A673 (cell line): ENCODE results near the gene MYLK4.

Experiments used
- EZH2 ChIP-seq: fragments of 200-600 bp; sonication (generic); IDR thresholded peaks from 2 replicates; pipeline ENCODE4 v1.6.1; 2017; ENCODE audit warnings: borderline replicate concordance, low read depth, mild to moderate bottlenecking, mixed read lengths, antibody characterized with exemption, low read length; ENCODE audit not compliant: poor library complexity, severe bottlenecking
- TF ChIP-seq, protein P1 (sequence below): fragments of 300-800, 200-600 bp; sonication (generic); conservative IDR thresholded peaks from 2 replicates; pipeline ENCODE4 v1.5.1; 2017; ENCODE audit warnings: low read depth, mild to moderate bottlenecking, antibody characterized with exemption, low read length, moderate library complexity, mixed read lengths

DNA sequence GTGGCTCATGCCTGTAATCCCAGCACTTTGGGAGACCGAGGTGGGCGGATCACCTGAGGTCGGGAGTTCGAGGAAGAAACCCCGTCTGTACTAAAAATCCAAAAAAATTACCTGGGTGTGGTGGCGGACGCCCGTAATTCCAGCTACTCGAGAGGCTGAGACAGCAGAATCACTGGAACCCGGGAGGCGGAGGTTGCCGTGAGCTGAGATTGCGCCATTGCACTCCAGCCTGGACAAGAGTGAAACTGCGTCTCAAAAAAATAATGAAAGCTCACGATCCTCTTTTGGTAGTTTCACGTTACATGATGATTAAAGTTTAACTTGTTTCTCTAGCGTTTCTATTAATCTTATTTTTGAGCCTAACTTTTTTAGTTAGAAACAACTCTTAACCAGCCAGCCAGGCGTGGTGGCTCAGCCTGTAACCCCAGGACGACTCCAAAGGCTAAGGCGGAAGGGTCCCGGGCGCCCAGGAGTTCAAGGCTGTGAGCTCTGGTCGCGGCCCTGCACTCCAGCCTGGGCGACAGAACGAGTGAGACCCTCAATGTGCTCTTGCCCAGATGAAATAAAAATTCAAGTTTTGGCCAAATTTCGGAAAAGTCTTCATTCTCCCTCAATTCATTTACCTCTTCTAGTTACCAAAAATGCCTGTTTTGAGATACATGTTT lies 13.3 kb upstream of the MYLK4 start:
- TF ChIP-seq, protein P1, sequence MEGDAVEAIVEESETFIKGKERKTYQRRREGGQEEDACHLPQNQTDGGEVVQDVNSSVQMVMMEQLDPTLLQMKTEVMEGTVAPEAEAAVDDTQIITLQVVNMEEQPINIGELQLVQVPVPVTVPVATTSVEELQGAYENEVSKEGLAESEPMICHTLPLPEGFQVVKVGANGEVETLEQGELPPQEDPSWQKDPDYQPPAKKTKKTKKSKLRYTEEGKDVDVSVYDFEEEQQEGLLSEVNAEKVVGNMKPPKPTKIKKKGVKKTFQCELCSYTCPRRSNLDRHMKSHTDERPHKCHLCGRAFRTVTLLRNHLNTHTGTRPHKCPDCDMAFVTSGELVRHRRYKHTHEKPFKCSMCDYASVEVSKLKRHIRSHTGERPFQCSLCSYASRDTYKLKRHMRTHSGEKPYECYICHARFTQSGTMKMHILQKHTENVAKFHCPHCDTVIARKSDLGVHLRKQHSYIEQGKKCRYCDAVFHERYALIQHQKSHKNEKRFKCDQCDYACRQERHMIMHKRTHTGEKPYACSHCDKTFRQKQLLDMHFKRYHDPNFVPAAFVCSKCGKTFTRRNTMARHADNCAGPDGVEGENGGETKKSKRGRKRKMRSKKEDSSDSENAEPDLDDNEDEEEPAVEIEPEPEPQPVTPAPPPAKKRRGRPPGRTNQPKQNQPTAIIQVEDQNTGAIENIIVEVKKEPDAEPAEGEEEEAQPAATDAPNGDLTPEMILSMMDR = no peak
- no peak for TF ChIP-seq EZH2
